GM10266 (cell line): Measurements from ENCODE around the gene ACER3.

Experiments used
- DNase-seq: peaks from one replicate; pipeline ENCODE4 v3.0.0; 2012; ENCODE audit errors: extremely low spot score
- CTCF ChIP-seq: IDR thresholded peaks from 2 replicates; pipeline ENCODE4 v1.5.1; 2012; ENCODE audit warnings: mild to moderate bottlenecking, low read depth; ENCODE audit not compliant: control insufficient read depth, insufficient read depth; ENCODE audit errors: missing control alignments

Gene ACER3

GRCh38 chr11:77073328-77074001 lies 212.7 kb downstream of the ACER3 start:
- no peak for DNase-seq
- TF ChIP-seq CTCF, result no peak

- no peak for DNase-seq
- no peak for TF ChIP-seq CTCF
These were observed 213.5 kb downstream of the ACER3 start for GRCh38 chr11:77074205-77074604.

GRCh38 chr11:77074626-77075221 lies 214.0 kb downstream of the ACER3 start:
- no peak for DNase-seq
- no peak for TF ChIP-seq CTCF

- DNase-seq, result no peak
These were observed 214.7 kb downstream of the ACER3 start for GRCh38 chr11:77075425-77075905.

More at GRCh38 chr11:77075425-77075905, 214.7 kb downstream of the ACER3 start:
- no peak for TF ChIP-seq CTCF
